CD4-positive, alpha-beta T cell (primary cell): ENCODE measurements around the gene UNC5B. TPM values are rescaled to one million over a fixed set of nuclear protein-coding genes. Genes with fewer than 3 reads are reported as not detected.

ENCODE experiments used
- ATAC-seq: fragments of 200-7000 bp; cut with Tn5 transposase; one replicate; pipeline ENCODE4 v1.10.0; 2022; ENCODE audit warnings: mild to moderate bottlenecking; ENCODE audit not compliant: poor library complexity
- CTCF ChIA-PET: fragments of 350-600 bp; sonication (Branson Sonifier 250); formaldehyde crosslinking; loops from one replicate; lab custom pipeline; 2021; ENCODE audit warnings: antibody characterized with exemption, inconsistent platforms; lab: Charles Lee
- POLR2A ChIA-PET: fragments of 350-600 bp; sonication (Branson Sonifier 250); formaldehyde crosslinking; loops from one replicate; lab custom pipeline; 2021; ENCODE audit warnings: antibody characterized with exemption, inconsistent platforms; lab: Charles Lee
- DNase-seq, 14 experiments: peaks; one replicate each; pipeline ENCODE4 v3.0.0-alpha.2; 2013 to 2020; ENCODE audit warnings: mixed read lengths in 2 of 14
- H3K27ac ChIP-seq, 2 donors: one replicate each; pipeline versions ENCODE4 v1.5.1 to v1.7.0; 2013; ENCODE audit warnings: low read length in 2 of 2, low read depth in 1 of 2, mild to moderate bottlenecking in 1 of 2
- H3K27me3 ChIP-seq, 2 experiments: 1 replicate in 1 of 2; 2 replicates in 1 of 2; pipeline versions ENCODE4 v1.6.1 to v1.7.0; 2013; ENCODE audit warnings: low read length in 2 of 2, control low read depth in 1 of 2, mild to moderate bottlenecking in 1 of 2, moderate library complexity in 1 of 2; ENCODE audit not compliant: insufficient read depth in 2 of 2, control insufficient read depth in 1 of 2
- H3K36me3 ChIP-seq: one replicate; pipeline ENCODE4 v1.6.1; 2013; ENCODE audit warnings: low read length, control low read depth; ENCODE audit not compliant: insufficient read depth
- H3K4me1 ChIP-seq: one replicate; pipeline ENCODE4 v1.6.1; 2013; ENCODE audit warnings: low read length, control low read depth; ENCODE audit not compliant: insufficient read depth
- H3K4me3 ChIP-seq: one replicate; pipeline ENCODE4 v1.5.1; 2013; ENCODE audit warnings: mild to moderate bottlenecking, low read length, moderate library complexity
- H3K9me3 ChIP-seq, 2 experiments: 1 replicate in 1 of 2; 2 replicates in 1 of 2; pipeline versions ENCODE4 v1.6.1 to v1.7.0; 2013; ENCODE audit warnings: low read length in 2 of 2, mild to moderate bottlenecking in 2 of 2, control low read depth in 1 of 2, moderate library complexity in 1 of 2; ENCODE audit not compliant: control insufficient read depth in 1 of 2, insufficient read depth in 1 of 2
- H3K27ac Mint-ChIP-seq: one replicate; pipeline ENCODE4 v1.8.0; 2020; ENCODE audit warnings: mixed read lengths
- H3K27me3 Mint-ChIP-seq: one replicate; pipeline ENCODE4 v1.8.0; 2021; ENCODE audit warnings: mixed read lengths
- H3K36me3 Mint-ChIP-seq: one replicate; pipeline ENCODE4 v1.8.0; 2021; ENCODE audit warnings: low read depth, mixed read lengths
- H3K4me1 Mint-ChIP-seq: one replicate; pipeline ENCODE4 v1.8.0; 2021; ENCODE audit warnings: low read depth, mixed read lengths
- H3K4me3 Mint-ChIP-seq: one replicate; pipeline ENCODE4 v1.8.0; 2020; ENCODE audit warnings: mild to moderate bottlenecking, mixed read lengths
- H3K9me3 Mint-ChIP-seq: one replicate; pipeline ENCODE4 v1.8.0; 2020; ENCODE audit warnings: mixed read lengths
- intact Hi-C, 2 experiments: fragments of 100-400 bp; cut with DNase I in 1 of 2; cut with micrococcal nuclease in 1 of 2; formaldehyde crosslinking; loops; one replicate each; pipeline versions ENCODE4 v1.15.1 to v1.9.0; 2023 to 2025; cut with DNase I, micrococcal nuclease
- total RNA-seq, 174 experiments: library from RNA in 2 of 174; stranded (reverse) in 2 of 174; gene quantifications; one replicate each; pipeline ENCODE4 v1.2.3 and lab custom pipeline; 2021 to 2026
- TF ChIP-seq, protein P1 (sequence below): fragments of 200-600 bp; IDR thresholded peaks from one replicate; pipeline ENCODE4 v1.8.0; 2022; ENCODE audit warnings: antibody characterized with exemption, mild to moderate bottlenecking

UNC5B gene
- total RNA-seq, 2 experiments from 2014 or later, result 0.03 TPM; not detected in 1

DNA sequence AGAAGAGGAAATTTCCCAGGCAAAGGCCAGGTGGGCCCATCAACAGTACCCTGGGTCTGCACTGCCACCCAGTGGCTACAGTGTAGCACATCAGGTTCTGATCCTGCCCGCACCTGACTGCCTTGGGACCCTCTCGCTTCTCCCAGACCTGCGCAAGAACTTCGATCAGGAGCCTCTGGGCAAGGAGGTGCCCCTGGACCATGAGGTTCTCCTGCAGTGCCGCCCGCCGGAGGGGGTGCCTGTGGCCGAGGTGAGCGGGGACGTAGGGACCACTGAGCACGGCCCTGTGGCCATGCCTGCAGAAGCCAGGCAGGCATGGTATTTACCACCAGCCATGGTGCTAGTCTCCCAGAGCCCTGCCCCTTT lies 72.8 kb downstream of the UNC5B start:
- no peak overlapping the region for H3K4me3 Mint-ChIP-seq
- peak in 8 of 14 experiments; percentile 2 to 41 (median 12) for DNase-seq
- ChIA-PET POLR2A (no interaction called here), CTCF (no interaction called here)
- no peaks in the 10 kb centered on the region for H3K9me3 Mint-ChIP-seq
- H3K4me1 ChIP-seq, result no peaks in the 10 kb centered on the region
- no peak overlapping the region for H3K27ac Mint-ChIP-seq
- TF ChIP-seq, protein P1, sequence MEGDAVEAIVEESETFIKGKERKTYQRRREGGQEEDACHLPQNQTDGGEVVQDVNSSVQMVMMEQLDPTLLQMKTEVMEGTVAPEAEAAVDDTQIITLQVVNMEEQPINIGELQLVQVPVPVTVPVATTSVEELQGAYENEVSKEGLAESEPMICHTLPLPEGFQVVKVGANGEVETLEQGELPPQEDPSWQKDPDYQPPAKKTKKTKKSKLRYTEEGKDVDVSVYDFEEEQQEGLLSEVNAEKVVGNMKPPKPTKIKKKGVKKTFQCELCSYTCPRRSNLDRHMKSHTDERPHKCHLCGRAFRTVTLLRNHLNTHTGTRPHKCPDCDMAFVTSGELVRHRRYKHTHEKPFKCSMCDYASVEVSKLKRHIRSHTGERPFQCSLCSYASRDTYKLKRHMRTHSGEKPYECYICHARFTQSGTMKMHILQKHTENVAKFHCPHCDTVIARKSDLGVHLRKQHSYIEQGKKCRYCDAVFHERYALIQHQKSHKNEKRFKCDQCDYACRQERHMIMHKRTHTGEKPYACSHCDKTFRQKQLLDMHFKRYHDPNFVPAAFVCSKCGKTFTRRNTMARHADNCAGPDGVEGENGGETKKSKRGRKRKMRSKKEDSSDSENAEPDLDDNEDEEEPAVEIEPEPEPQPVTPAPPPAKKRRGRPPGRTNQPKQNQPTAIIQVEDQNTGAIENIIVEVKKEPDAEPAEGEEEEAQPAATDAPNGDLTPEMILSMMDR, result peak; percentile 42
- H3K36me3 ChIP-seq, result no peaks in the 10 kb centered on the region
- H3K36me3 Mint-ChIP-seq, result no peaks in the 10 kb centered on the region
- no peaks in the 10 kb centered on the region for H3K27me3 ChIP-seq
- no peak overlapping the region for H3K27ac ChIP-seq
- no peaks in the 10 kb centered on the region for H3K4me1 Mint-ChIP-seq
- ATAC-seq, result peak; percentile 55
- H3K27me3 Mint-ChIP-seq, result no peaks in the 10 kb centered on the region
- no peak overlapping the region for H3K4me3 ChIP-seq
- intact Hi-C loops, result loop anchor here in 1 of 2 experiments (10.0 kb wide), 1 partner anchor 360 kb away; no protein-coding TSS in a partner anchor
- no peaks in the 10 kb centered on the region for H3K9me3 ChIP-seq

DNA sequence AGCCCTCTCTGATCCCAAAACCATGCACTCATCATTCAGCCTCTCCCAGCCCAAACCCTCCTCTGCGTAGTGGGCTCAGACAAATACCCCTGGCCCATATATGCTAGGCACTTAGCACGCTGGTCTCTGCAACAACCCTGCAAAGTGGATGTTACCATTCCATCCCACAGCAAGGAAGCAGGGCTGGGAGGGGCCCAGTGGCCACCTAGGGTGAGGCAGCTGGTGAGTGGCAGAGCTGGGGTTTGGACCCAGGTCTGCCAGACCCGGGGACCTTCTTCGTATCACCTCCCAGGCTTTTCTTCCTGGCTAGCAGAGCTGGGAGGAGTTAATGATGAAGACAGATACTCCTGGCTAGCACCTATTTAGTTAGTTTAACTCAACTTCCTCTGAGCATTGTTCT lies 73.6 kb downstream of the UNC5B start:
- no peaks in the 10 kb centered on the region for H3K36me3 ChIP-seq
- Mint-ChIP-seq H3K9me3 (no peaks in the 10 kb centered on the region), H3K27me3 (no peaks in the 10 kb centered on the region), H3K4me3 (no peak overlapping the region), H3K27ac (no peak overlapping the region), H3K36me3 (no peaks in the 10 kb centered on the region), H3K4me1 (no peaks in the 10 kb centered on the region)
- H3K27me3 ChIP-seq, result no peaks in the 10 kb centered on the region
- H3K9me3 ChIP-seq, result no peaks in the 10 kb centered on the region
- H3K4me3 ChIP-seq, result no peak overlapping the region
- ChIA-PET CTCF (no interaction called here), POLR2A (no interaction called here)
- H3K27ac ChIP-seq, result no peak overlapping the region
- intact Hi-C loops, result loop anchor here in 1 of 2 experiments (10.0 kb wide), 1 partner anchor 361 kb away; no protein-coding TSS in a partner anchor
- TF ChIP-seq, protein P1, result no peak
- no peak for ATAC-seq
- no peaks in the 10 kb centered on the region for H3K4me1 ChIP-seq
- DNase-seq, result no peak

DNA sequence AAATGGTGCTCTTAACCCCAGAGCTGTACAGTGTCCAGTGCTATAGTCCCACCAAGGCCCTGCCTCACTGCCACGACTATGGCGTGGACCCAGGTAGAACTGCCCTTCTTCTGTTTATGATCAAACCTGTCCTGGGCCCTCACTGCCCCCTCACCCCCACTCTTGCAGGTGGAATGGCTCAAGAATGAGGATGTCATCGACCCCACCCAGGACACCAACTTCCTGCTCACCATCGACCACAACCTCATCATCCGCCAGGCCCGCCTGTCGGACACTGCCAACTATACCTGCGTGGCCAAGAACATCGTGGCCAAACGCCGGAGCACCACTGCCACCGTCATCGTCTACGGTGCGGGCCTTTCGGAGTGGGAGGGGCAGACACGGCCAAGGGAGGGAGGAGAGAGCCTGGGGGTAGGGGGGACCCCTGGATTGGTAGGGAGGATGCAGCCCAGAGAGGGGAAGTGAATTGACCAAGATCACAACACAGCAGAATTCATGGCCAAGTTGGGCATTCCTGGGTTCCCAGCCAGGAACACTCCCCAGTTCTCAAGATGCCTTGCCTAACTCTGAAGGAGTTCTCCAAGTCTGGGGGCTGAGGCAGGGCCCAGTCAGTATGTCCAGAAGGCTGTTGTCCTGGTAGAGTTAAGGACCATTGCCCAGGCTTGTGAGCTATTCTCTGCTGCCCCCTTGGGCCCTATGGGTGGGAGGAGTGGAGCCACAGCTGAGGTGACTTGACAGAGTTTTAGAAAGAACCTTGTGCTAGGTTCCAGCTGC lies 74.3 kb downstream of the UNC5B start:
- Mint-ChIP-seq H3K27ac (no peak overlapping the region), H3K9me3 (no peaks in the 10 kb centered on the region), H3K4me1 (no peaks in the 10 kb centered on the region), H3K27me3 (no peaks in the 10 kb centered on the region), H3K4me3 (no peak overlapping the region), H3K36me3 (no peaks in the 10 kb centered on the region)
- Histone ChIP-seq H3K4me3 (no peak overlapping the region), H3K27me3 (no peaks in the 10 kb centered on the region), H3K4me1 (no peaks in the 10 kb centered on the region), H3K27ac (no peak overlapping the region), H3K36me3 (no peaks in the 10 kb centered on the region), H3K9me3 (no peaks in the 10 kb centered on the region)
- ChIA-PET CTCF (no interaction called here), POLR2A (no interaction called here)
- TF ChIP-seq, protein P1, result no peak
- ATAC-seq (no peak), DNase-seq (no peak)
- intact Hi-C loops, result loop anchor here in 1 of 2 experiments (10.0 kb wide), 1 partner anchor 362 kb away; no protein-coding TSS in a partner anchor
